ENCODE measurements around the gene SYNE1.

GRCh38 chr6:152117156-152118133 lies 519.7 kb downstream of the SYNE1 start:
- TF ChIP-seq POLR2AphosphoS5 (IDR thresholded peaks at IDR 0.05; ENCODE audit: low read depth, low read length) (no peak), EGR1 (IDR thresholded peaks at IDR 0.05; ENCODE audit: borderline replicate concordance, low read depth, low read length) (no peak), CTCF (IDR thresholded peaks at IDR 0.05; ENCODE audit: control extremely low read depth in 1 of 3, insufficient read depth in 1 of 3, low read depth in 1 of 3, low read length in 3 of 3) (no peak), MAX (IDR thresholded peaks at IDR 0.05) (no peak), POU5F1 (IDR thresholded peaks at IDR 0.05; ENCODE audit: low read depth, low read length) (no peak), SRF (IDR thresholded peaks at IDR 0.05; ENCODE audit: low read depth, low read length) (no peak), TBP (IDR thresholded peaks at IDR 0.05; ENCODE audit: low read depth, low read length) (no peak), SIN3A (conservative IDR thresholded peaks at IDR 0.05 in 1 of 2, IDR thresholded peaks at IDR 0.05 in 1 of 2; ENCODE audit: low read depth in 1 of 2, low read length in 2 of 2) (no peak)

All from H1 (cell line).